SK-N-SH (cell line): ENCODE results near the gene LCE7A. TPM values are rescaled to one million over a fixed set of nuclear protein-coding genes. Genes with fewer than 3 reads are reported as not detected.
A peak's percentile ranks its signal among the peaks of the same experiment; 100 is the strongest.

Experiments
- CTCF ChIA-PET: fragments of 300-600, 350-600 bp; formaldehyde crosslinking; extraction: SDS; loops from one replicate; lab custom pipeline; 2021; lab: Yijun Ruan, JAX
- POLR2A ChIA-PET: fragments of 350-600 bp; sonication (Branson Sonifier 250); formaldehyde crosslinking; extraction: SDS; loops from one replicate; lab custom pipeline; 2020; ENCODE audit warnings: antibody characterized with exemption, inconsistent platforms; lab: Yijun Ruan, JAX
- DNase-seq: peaks from one replicate; pipeline ENCODE4 v3.0.0; 2012
- H2AFZ ChIP-seq: fragments of 200-600 bp; sonication (generic); 2 replicates; pipeline ENCODE4 v1.8.1; 2016; ENCODE audit warnings: antibody characterized with exemption, mild to moderate bottlenecking, low read depth
- H3F3A ChIP-seq: fragments of 200-600 bp; sonication (generic); replicated peaks from 2 replicates; pipeline ENCODE3; 2016; ENCODE audit warnings: antibody characterized with exemption, mild to moderate bottlenecking; ENCODE audit not compliant: insufficient read depth
- H3K27ac ChIP-seq, 2 experiments: fragments of 200-500 bp in 1 of 2; fragments of 200-600 bp in 1 of 2; sonication (Bioruptor generic) in 1 of 2; sonication (generic), shearing (Covaris generic) in 1 of 2; 2 replicates each; pipeline versions ENCODE4 v1.5.1 to v1.6.1; 2014 to 2016; ENCODE audit warnings: low read depth in 2 of 2, inconsistent platforms in 1 of 2, low read length in 1 of 2, mild to moderate bottlenecking in 1 of 2, mixed read lengths in 1 of 2
- H3K27me3 ChIP-seq: fragments of 200-600 bp; sonication (generic), shearing (Covaris generic); 2 replicates; pipeline ENCODE4 v1.6.1; 2016; ENCODE audit warnings: mixed run types; ENCODE audit not compliant: insufficient read depth
- H3K36me3 ChIP-seq, 2 experiments: fragments of 200-500 bp in 1 of 2; fragments of 200-600 bp in 1 of 2; sonication (Bioruptor generic) in 1 of 2; sonication (generic) in 1 of 2; replicated peaks in 1 of 2; 2 replicates each; pipeline versions ENCODE3 to v1.5.1; 2014 to 2016; ENCODE audit warnings: low read length in 1 of 2, mild to moderate bottlenecking in 1 of 2; ENCODE audit not compliant: insufficient read depth in 2 of 2, control insufficient read depth in 1 of 2
- H3K4me1 ChIP-seq, 2 experiments: fragments of 200-500 bp in 1 of 2; fragments of 200-600 bp in 1 of 2; sonication (Bioruptor generic) in 1 of 2; sonication (generic), shearing (Covaris generic) in 1 of 2; 2 replicates each; pipeline versions ENCODE4 v1.5.1 to v1.6.1; 2014 to 2016; ENCODE audit warnings: low read depth in 1 of 2, low read length in 1 of 2, mixed run types in 1 of 2; ENCODE audit not compliant: insufficient read depth in 2 of 2, control insufficient read depth in 1 of 2
- H3K4me2 ChIP-seq: fragments of 200-600 bp; sonication (generic), shearing (Covaris generic); 2 replicates; pipeline ENCODE4 v1.6.1; 2017; ENCODE audit warnings: mixed run types
- H3K4me3 ChIP-seq, 2 experiments: fragments of 200-500 bp in 1 of 2; fragments of 200-600 bp in 1 of 2; sonication (Bioruptor generic) in 1 of 2; sonication (generic), shearing (Covaris generic) in 1 of 2; 2 replicates each; pipeline versions ENCODE4 v1.5.1 to v1.8.1; 2014 to 2016; ENCODE audit warnings: low read depth in 2 of 2, inconsistent platforms in 1 of 2, low read length in 1 of 2, mild to moderate bottlenecking in 1 of 2, mixed read lengths in 1 of 2, moderate library complexity in 1 of 2
- H3K79me2 ChIP-seq: fragments of 200-600 bp; sonication (generic); 2 replicates; pipeline ENCODE4 v1.8.1; 2017; ENCODE audit warnings: mild to moderate bottlenecking; ENCODE audit not compliant: insufficient read depth
- H3K9ac ChIP-seq: fragments of 200-600 bp; sonication (generic); 2 replicates; pipeline ENCODE4 v1.6.1; 2017; ENCODE audit warnings: mixed run types
- H3K9me2 ChIP-seq: fragments of 200-600 bp; sonication (generic); 2 replicates; pipeline ENCODE4 v1.6.1; 2017; ENCODE audit warnings: mixed run types
- H3K9me3 ChIP-seq: fragments of 200-600 bp; sonication (generic); 2 replicates; pipeline ENCODE4 v1.6.1; 2017; ENCODE audit warnings: mixed run types, mild to moderate bottlenecking, moderate library complexity
- H4K20me1 ChIP-seq: fragments of 200-600 bp; sonication (generic); 2 replicates; pipeline ENCODE4 v1.6.1; 2017; ENCODE audit warnings: mild to moderate bottlenecking, mixed run types; ENCODE audit not compliant: insufficient read depth
- CHD2 ChIP-seq: fragments of 150-350 bp; IDR thresholded peaks from 2 replicates; pipeline ENCODE4 v1.6.1; 2018; ENCODE audit warnings: low read length; ENCODE audit not compliant: partially characterized antibody
- RAD21 ChIP-seq: IDR thresholded peaks from 2 replicates; pipeline ENCODE4 v1.6.1; 2012; ENCODE audit warnings: mild to moderate bottlenecking, low read length
- TCF12 ChIP-seq: IDR thresholded peaks from 2 replicates; pipeline ENCODE4 v1.4.0; 2012
- YY1 ChIP-seq: IDR thresholded peaks from 2 replicates; pipeline ENCODE4 v1.4.0; 2012; ENCODE audit warnings: low read depth, mild to moderate bottlenecking
- WGBS: methylation state at CpG from one replicate; pipeline ENCODE4 v1.1.6; 2017; ENCODE audit warnings: low lambda C conversion rate; 5-methylcytosine and 5-hydroxymethylcytosine counted together
- polyA plus RNA-seq, 3 experiments: library from polyadenylated mRNA; depleted of rRNA; stranded (reverse); fragments of >200 nt; gene quantifications; 2 replicates each; pipeline ENCODE4 v1.2.3, GENCODE V29; 2012
- TF ChIP-seq, protein P1 (sequence below): IDR thresholded peaks from 2 replicates; pipeline ENCODE4 v1.4.0; 2012; ENCODE audit warnings: low read depth, borderline replicate concordance
- TF ChIP-seq, protein P2 (sequence below): IDR thresholded peaks from 2 replicates; pipeline ENCODE4 v1.4.0; 2012; ENCODE audit warnings: low read depth, borderline replicate concordance

The LCE7A gene
- polyA plus RNA-seq, 1 of the 3 experiments (the other 2 are of a cell fraction) = not detected

DNA sequence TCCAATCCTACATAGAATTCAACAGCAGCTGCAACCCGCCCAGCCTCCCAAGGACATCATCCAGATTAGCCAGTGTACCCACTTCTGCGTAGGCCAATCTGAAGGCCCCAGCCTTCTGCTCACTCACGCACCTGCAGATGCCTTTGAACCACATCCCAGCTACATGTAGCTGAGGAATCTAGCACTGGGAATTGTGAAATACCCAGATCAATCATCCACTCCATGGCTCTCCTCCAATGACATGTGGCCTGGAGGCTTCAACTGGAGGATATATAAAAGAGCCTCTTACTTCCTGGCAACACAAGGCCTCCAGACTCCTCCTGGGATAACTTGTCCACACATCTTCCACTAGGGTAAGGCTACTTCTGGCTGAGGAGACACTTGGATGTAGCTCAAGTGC is 17.2 kb upstream of the LCE7A start, which contains the start of gene LCE6A (continued):
- TF ChIP-seq, protein P1, sequence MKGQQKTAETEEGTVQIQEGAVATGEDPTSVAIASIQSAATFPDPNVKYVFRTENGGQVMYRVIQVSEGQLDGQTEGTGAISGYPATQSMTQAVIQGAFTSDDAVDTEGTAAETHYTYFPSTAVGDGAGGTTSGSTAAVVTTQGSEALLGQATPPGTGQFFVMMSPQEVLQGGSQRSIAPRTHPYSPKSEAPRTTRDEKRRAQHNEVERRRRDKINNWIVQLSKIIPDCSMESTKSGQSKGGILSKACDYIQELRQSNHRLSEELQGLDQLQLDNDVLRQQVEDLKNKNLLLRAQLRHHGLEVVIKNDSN = no peak
- TF ChIP-seq, protein P2, sequence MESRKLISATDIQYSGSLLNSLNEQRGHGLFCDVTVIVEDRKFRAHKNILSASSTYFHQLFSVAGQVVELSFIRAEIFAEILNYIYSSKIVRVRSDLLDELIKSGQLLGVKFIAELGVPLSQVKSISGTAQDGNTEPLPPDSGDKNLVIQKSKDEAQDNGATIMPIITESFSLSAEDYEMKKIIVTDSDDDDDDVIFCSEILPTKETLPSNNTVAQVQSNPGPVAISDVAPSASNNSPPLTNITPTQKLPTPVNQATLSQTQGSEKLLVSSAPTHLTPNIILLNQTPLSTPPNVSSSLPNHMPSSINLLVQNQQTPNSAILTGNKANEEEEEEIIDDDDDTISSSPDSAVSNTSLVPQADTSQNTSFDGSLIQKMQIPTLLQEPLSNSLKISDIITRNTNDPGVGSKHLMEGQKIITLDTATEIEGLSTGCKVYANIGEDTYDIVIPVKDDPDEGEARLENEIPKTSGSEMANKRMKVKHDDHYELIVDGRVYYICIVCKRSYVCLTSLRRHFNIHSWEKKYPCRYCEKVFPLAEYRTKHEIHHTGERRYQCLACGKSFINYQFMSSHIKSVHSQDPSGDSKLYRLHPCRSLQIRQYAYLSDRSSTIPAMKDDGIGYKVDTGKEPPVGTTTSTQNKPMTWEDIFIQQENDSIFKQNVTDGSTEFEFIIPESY = no peak
- TF ChIP-seq CHD2 (no peak), YY1 (no peak)

DNA sequence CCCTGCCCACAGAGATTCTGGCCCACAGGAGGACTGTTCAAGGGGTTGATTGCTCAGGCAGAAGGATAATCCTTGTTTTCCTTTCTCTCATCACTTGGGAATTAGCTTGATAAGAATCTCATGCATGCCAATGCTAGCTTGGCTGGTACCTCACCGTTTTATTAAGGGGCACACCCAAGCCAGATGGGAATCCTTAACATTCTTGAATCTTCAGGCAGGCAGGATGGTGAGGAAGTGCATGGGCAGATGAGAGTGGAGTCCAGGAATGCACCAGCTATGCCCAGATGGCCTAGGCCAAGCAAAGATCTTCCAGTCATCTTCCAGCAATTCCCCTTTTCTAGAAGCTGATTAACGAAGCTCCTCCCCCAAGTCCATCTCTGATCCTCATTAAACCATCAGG is 4.1 kb upstream of the LCE7A start:
- no peak for DNase-seq
- H2AFZ ChIP-seq = no peak overlapping the region
- no peaks in the 10 kb centered on the region for H4K20me1 ChIP-seq
- ChIA-PET CTCF (interaction anchor here (0.6 kb wide), 1 partner anchor 8 kb away, joined by 3 read pairs; no protein-coding TSS in a partner anchor), POLR2A (no interaction called here)
- no peak overlapping the region for H3K4me2 ChIP-seq
- H3F3A ChIP-seq = no peaks in the 10 kb centered on the region
- no peaks in the 10 kb centered on the region; the same call in 1 of the 2 replicates for H3K27me3 ChIP-seq
- 0% methylated on average over 2 of the region's 2 CpGs for WGBS
- H3K9me3 ChIP-seq = no peaks in the 10 kb centered on the region
- H3K36me3 ChIP-seq = no peaks in the 10 kb centered on the region
- H3K27ac ChIP-seq = no peak overlapping the region
- TF ChIP-seq RAD21 = no peak
- TF ChIP-seq TCF12 = peak; percentile 49
- H3K9me2 ChIP-seq = no peaks in the 10 kb centered on the region
- H3K9ac ChIP-seq = no peak overlapping the region
- H3K79me2 ChIP-seq = no peaks in the 10 kb centered on the region
- H3K4me1 ChIP-seq = no peaks in the 10 kb centered on the region
- H3K4me3 ChIP-seq = no peak overlapping the region

DNA sequence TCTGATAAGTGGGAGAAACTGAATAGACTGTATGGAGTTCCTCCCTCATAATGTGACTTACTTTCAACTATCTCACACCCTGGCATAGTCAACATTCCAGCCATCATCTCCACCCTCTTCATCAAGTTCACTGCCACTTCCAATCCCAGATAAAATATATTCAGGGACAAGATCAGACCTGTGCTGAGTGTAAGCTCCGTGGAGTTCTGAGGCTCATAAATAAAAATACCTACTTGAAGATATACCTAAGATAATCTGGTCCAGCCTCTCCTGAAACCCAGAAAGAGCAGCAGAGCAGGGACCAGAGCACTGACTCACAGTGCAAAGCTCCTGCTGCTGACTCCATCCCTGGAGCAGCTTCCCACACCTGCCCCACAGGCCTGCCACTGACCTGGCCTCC is 1.7 kb upstream of the LCE7A start:
- Histone ChIP-seq H4K20me1 (no peaks in the 10 kb centered on the region), H3K27me3 (no peaks in the 10 kb centered on the region; the same call in 1 of the 2 replicates), H3K27ac (no peak overlapping the region), H3K4me3 (no peak overlapping the region), H2AFZ (no peak overlapping the region), H3K4me1 (no peaks in the 10 kb centered on the region), H3K9ac (no peak overlapping the region), H3K79me2 (no peaks in the 10 kb centered on the region), H3K4me2 (no peak overlapping the region), H3K9me2 (no peaks in the 10 kb centered on the region), H3K36me3 (no peaks in the 10 kb centered on the region), H3K9me3 (no peaks in the 10 kb centered on the region), H3F3A (no peaks in the 10 kb centered on the region)
- TF ChIP-seq, protein P2 = no peak
- DNase-seq = no peak
- ChIA-PET POLR2A (no interaction called here), CTCF (interaction anchor here (1.2 to 1.4 kb wide), 2 partner anchors 12 to 13 kb away, joined by 4 to 5 read pairs; no protein-coding TSS in a partner anchor)
- 0% methylated on average over 1 of the region's 1 CpG for WGBS
